Stimulated activated CD8-positive, alpha-beta memory T cell treated with anti-CD3 and anti-CD28 coated beads, Interleukin-12 subunit alpha, Interleukin-12 subunit beta, amount 100 ng/mL, for 4 hours (primary cell): ENCODE measurements around the gene MYBPC2.
"Not testable (repeated sequence)": the region's sequence is repeated elsewhere in the genome, so short reads cannot be mapped to it uniquely, and the experiment has no call there.

Experiments used
- DNase-seq: peaks from one replicate; pipeline ENCODE4 v3.0.0-alpha.2; 2020; ENCODE audit warnings: low read depth

Gene MYBPC2

GRCh38 chr19:50459638-50460037 is 26.9 kb downstream of the MYBPC2 start:
- DNase-seq: no peak

- DNase-seq: no peak
Observed at GRCh38 chr19:50460161-50460765, 27.6 kb downstream of the MYBPC2 start.

- peak; percentile 16 for DNase-seq
Observed at GRCh38 chr19:50461066-50461875, 28.6 kb downstream of the MYBPC2 start.

- no peak for DNase-seq
Observed at GRCh38 chr19:50462970-50463369, 30.3 kb downstream of the MYBPC2 start.

GRCh38 chr19:50464348-50464747 is 31.7 kb downstream of the MYBPC2 start:
- no peak for DNase-seq

GRCh38 chr19:50465000-50465399 is 32.3 kb downstream of the MYBPC2 start:
- DNase-seq: no peak

- no peak for DNase-seq
Observed at GRCh38 chr19:50465986-50466705, 33.5 kb downstream of the MYBPC2 start.

GRCh38 chr19:50466706-50467039 is 34.0 kb downstream of the MYBPC2 start:
- no peak for DNase-seq

- DNase-seq: no peak
Observed at GRCh38 chr19:50467566-50467965, 34.9 kb downstream of the MYBPC2 start.

- DNase-seq: no peak
Observed at GRCh38 chr19:50468818-50469217, 36.1 kb downstream of the MYBPC2 start.

- DNase-seq: not testable (repeated sequence)
Observed at GRCh38 chr19:50473336-50473735, 40.6 kb downstream of the MYBPC2 start.

GRCh38 chr19:50475101-50475568 is 42.4 kb downstream of the MYBPC2 start:
- DNase-seq: no peak

- DNase-seq: no peak
Observed at GRCh38 chr19:50475736-50476223, 43.1 kb downstream of the MYBPC2 start.

- DNase-seq: peak; percentile 84
Observed at GRCh38 chr19:50476224-50476906, 43.7 kb downstream of the MYBPC2 start, which contains the start of the genes EMC10 and GARIN5A. TSS of gene EMC10 (plus strand) at chr19:50476507. CDS start at chr19:50476545, 38 bp downstream. TSS of gene GARIN5A (minus strand) at chr19:50476848. CDS start at chr19:50476388, 460 bp downstream.

- no peak for DNase-seq
Observed at GRCh38 chr19:50476907-50477238, 44.2 kb downstream of the MYBPC2 start.

- DNase-seq: no peak
Observed at GRCh38 chr19:50477751-50478515, 45.2 kb downstream of the MYBPC2 start.

- no peak for DNase-seq
Observed at GRCh38 chr19:50478901-50479715, 46.4 kb downstream of the MYBPC2 start.

GRCh38 chr19:50479761-50480251 is 47.1 kb downstream of the MYBPC2 start:
- DNase-seq: no peak

GRCh38 chr19:50480281-50481111 is 47.8 kb downstream of the MYBPC2 start:
- no peak for DNase-seq
